ENCODE results near the gene MRGPRX2.
A peak's percentile ranks its signal among the peaks of the same experiment; 100 is the strongest.

Gene MRGPRX2

GRCh38 chr11:19075636-19076035 lies 15.1 kb upstream of the MRGPRX2 start:
- DNase-seq (ENCODE audit: low read depth in 2 of 2) = no peak

- DNase-seq (ENCODE audit: low read depth in 2 of 2) = no peak
These were observed 13.2 kb upstream of the MRGPRX2 start for GRCh38 chr11:19073454-19074415.

DNA sequence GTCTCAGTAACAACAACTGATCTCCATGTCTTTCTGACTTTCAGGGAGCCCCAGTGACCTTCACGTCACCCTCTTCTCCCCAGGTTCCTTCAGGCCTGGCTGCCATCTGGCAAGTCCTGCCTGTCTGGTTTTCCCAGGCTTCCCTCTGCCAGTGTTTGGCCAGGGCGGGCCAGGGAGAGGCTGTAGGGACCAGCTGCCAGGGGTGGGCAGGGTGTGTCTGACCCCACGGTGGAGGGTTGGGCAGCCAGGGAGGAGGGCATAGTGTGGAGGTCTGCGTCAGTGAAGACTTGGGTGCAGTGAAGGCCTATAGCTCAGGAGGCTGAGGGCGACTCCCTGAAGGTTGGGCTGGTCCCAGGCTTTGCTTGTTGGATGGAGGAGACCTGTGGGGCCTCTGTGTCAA lies 11.9 kb upstream of the MRGPRX2 start:
- DNase-seq (ENCODE audit: low read depth in 2 of 2) = no peak

GRCh38 chr11:19071255-19071654 lies 10.7 kb upstream of the MRGPRX2 start:
- peak; percentile 28 to 29 for DNase-seq (ENCODE audit: low read depth in 2 of 2)

GRCh38 chr11:19059833-19060232 lies 684 bp downstream of the MRGPRX2 start:
- no peak for DNase-seq (ENCODE audit: low read depth in 2 of 2)

- DNase-seq (ENCODE audit: low read depth in 2 of 2) = no peak
These were observed 4.6 kb downstream of the MRGPRX2 start for GRCh38 chr11:19055905-19056304.

GRCh38 chr11:19055016-19055415 lies 5.5 kb downstream of the MRGPRX2 start:
- DNase-seq (ENCODE audit: low read depth in 2 of 2) = no peak

GRCh38 chr11:19053909-19054308 lies 6.6 kb downstream of the MRGPRX2 start:
- DNase-seq (ENCODE audit: low read depth in 2 of 2) = no peak

GRCh38 chr11:19050281-19050680 lies 10.2 kb downstream of the MRGPRX2 start:
- no peak for DNase-seq (ENCODE audit: low read depth in 2 of 2)

DNA sequence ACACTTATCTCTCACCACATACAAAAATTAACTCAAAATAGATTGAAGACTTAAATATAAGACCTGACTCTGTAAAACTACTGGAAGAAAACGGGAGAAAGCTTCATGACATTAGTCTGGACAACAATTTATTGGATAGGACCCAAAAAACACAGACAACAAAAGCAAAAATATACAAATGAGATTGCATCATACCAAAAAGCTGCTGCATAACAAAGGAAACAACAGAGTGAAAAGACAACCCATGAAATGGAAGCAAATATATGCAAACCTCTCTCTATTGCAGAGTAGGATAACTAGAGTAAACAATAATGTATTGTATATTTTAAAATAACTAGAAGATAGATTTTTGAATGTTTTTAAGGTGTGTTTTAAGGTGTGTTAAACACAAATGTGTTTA lies 11.2 kb downstream of the MRGPRX2 start:
- DNase-seq (ENCODE audit: low read depth in 2 of 2) = no peak

GRCh38 chr11:19040051-19040450 lies 20.5 kb downstream of the MRGPRX2 start:
- no peak for DNase-seq (ENCODE audit: low read depth in 2 of 2)

DNA sequence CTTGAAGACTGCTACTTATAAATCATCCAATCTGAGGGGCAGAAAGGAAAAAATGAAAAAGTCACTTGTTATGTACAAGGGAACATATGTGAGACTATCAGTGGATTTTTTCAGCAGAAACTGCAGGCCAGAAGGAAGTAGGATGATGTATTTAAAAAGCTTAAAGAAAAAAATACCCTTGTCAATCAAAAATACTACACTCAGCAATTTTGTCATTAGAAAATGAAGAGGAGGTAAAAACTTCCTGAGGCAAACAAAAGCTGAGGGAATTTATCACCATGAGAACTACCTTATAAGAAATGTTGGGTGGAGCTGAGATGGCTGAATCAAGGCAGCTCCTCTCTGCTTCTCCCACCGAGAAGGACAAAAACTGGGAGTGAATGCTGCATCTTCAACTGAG lies 21.1 kb downstream of the MRGPRX2 start:
- DNase-seq (ENCODE audit: low read depth in 2 of 2) = no peak

GRCh38 chr11:19032990-19033389 lies 27.5 kb downstream of the MRGPRX2 start:
- DNase-seq (ENCODE audit: low read depth in 2 of 2) = no peak

GRCh38 chr11:19027829-19028595 lies 32.5 kb downstream of the MRGPRX2 start:
- DNase-seq (ENCODE audit: low read depth in 2 of 2) = no peak

DNA sequence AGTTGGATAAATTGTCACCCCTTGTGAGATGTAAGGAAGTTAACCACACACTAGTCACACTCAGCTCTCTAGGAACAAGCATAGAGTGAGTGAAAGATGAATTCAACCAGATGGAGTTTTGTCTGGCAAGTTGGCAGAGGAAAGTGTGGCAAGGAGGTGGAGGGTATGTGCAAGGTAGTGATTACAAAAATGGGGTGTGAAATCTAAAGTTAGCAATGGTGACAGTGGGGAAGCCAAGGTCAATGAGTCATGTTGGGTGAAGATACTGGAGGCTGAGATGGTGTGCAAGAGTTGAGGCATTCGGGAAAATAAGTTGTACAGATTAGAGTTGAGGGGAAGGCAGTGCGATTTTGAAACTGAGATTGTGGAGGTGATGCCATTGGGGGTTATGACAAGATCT lies 33.7 kb downstream of the MRGPRX2 start:
- no peak for DNase-seq (ENCODE audit: low read depth in 2 of 2)

DNA sequence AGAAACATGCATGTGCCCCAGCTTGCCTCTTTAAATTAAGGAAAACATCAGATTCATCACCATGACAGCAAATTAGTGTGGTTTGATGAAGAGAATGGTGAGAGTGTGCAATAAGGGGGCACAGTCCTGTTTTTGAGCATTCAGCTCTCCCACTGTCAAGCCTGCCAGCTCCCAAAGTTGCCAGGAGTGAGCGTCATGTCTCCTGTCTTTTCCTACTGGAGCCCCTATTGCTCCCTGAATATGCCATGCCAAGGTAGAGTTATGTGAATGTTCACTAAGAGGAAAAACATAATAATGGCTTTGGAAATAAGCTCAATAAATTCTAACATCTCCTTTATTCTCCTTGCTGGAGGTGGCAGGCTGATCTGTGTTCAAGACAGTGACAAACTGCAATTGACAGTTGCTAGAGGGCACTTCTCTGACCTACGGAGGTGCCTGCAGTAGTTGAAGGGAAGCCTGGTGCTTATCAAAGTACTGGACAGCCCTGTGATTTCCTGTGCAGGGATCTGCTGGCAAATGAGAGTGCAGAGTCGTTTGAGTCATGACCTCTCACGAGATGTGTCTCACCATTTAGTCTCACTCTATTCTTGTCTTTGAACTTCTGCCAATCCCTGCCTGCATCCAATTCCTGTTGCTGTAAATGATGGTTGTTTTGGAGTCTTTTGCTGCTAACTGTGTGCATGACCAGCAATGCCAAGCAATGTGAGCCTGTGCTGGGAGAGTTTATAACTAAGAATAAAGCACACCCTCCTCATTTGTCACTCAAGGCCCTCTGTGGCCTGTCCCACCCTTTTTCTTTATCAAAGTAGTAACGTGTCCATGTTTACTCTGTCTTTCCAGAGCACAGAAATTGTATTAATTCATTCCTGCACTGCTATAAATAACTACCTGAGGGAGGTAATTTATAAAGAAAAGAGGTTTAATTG lies 34.8 kb downstream of the MRGPRX2 start:
- DNase-seq (ENCODE audit: low read depth in 2 of 2) = no peak

DNA sequence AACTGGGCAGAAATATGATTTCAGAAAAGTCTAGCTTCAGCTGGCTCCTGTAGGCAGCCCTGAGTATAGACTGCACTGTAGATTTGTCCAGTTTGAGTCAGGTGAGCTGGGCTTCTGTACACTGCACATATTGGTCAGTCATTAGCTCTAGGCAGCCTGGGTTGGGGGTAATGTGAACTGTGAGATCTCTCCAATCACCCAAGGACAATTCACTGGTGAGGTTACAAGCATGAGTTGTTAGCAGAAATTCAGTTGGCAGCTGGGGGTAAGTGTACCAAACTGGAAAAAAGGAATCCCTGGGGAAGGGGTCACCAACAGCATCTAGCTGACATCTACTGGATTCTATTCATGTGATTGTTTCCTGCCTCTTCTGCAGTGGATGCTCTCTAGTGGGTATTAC lies 39.7 kb downstream of the MRGPRX2 start:
- no peak for DNase-seq (ENCODE audit: low read depth in 2 of 2)

DNA sequence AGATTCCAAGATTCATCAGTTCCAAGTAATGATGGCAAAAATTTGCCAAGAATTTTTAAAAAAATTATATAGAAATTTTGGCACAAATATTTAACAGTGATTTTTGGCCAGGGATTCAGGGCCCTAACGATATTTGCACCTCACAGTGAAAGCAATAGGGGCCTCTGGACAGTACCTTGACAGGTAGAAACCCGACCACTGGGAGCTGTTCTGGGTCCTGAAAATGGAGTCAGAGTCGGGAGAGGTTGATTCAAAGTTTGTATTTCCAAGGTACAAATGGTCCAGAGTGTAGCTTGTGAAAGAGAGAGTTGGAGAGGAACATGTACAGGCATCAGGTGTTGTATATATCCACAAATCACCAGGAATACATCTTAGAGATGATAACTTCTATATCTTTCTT lies 41.6 kb downstream of the MRGPRX2 start:
- DNase-seq (ENCODE audit: low read depth in 2 of 2) = no peak

- DNase-seq (ENCODE audit: low read depth in 2 of 2) = no peak
These were observed 47.2 kb downstream of the MRGPRX2 start for GRCh38 chr11:19013181-19013857.

- DNase-seq (ENCODE audit: low read depth in 2 of 2) = no peak
These were observed 47.9 kb downstream of the MRGPRX2 start for GRCh38 chr11:19012636-19013035.
